IMR-90 (cell line): ENCODE data around the gene NDUFB11. TPM values are rescaled to one million over a fixed set of nuclear protein-coding genes. Genes with fewer than 3 reads are reported as not detected.

Source experiments
- ATAC-seq: fragments of 200-7000 bp; cut with Tn5 transposase; 2 replicates; pipeline ENCODE4 v1.9.1; 2020; ENCODE audit warnings: low read depth, mild to moderate bottlenecking, moderate library complexity
- BruUV-seq: library from RNA; stranded (reverse); fragments of 400-500 nt; replicated peaks from 2 replicates; lab custom pipeline; 2021; lab: Mats Ljungman, UMichigan
- CTCF ChIA-PET: fragments of 300-600 bp; formaldehyde crosslinking; extraction: SDS; loops from one replicate; lab custom pipeline; 2021; ENCODE audit warnings: antibody characterized with exemption; lab: Yijun Ruan, JAX
- POLR2A ChIA-PET: fragments of 300-600 bp; sonication (Branson Sonifier 250); formaldehyde crosslinking; loops from one replicate; lab custom pipeline; 2022; ENCODE audit warnings: antibody characterized with exemption; ENCODE audit not compliant: unreplicated experiment; lab: Charles Lee
- DNase-seq: peaks from one replicate; pipeline ENCODE4 v3.0.0; 2013
- H2AFZ ChIP-seq: replicated peaks from 2 replicates; pipeline ENCODE3; 2013; ENCODE audit warnings: low read length, mild to moderate bottlenecking; ENCODE audit not compliant: poor library complexity
- H2AK5ac ChIP-seq: 2 replicates; pipeline ENCODE4 v1.6.1; 2013; ENCODE audit warnings: low read depth, low read length, inconsistent platforms
- H2AK9ac ChIP-seq: replicated peaks from 2 replicates; pipeline ENCODE3; 2013; ENCODE audit warnings: mild to moderate bottlenecking, low read depth, low read length, moderate library complexity; ENCODE audit not compliant: poor library complexity
- H2BK120ac ChIP-seq: 2 replicates; pipeline ENCODE4 v1.6.1; 2013; ENCODE audit warnings: low read depth, low read length, inconsistent platforms
- H2BK15ac ChIP-seq: 3 replicates; pipeline ENCODE4 v1.6.1; 2013; ENCODE audit warnings: low read depth, low read length, inconsistent platforms
- H2BK20ac ChIP-seq: 2 replicates; pipeline ENCODE4 v1.6.1; 2013; ENCODE audit warnings: low read depth, mild to moderate bottlenecking, inconsistent platforms, low read length, moderate library complexity
- H2BK5ac ChIP-seq: 2 replicates; pipeline ENCODE4 v1.6.1; 2013; ENCODE audit warnings: mild to moderate bottlenecking, low read depth, low read length, inconsistent platforms; ENCODE audit not compliant: poor library complexity, severe bottlenecking
- H3K14ac ChIP-seq: replicated peaks from 2 replicates; pipeline ENCODE4 v1.6.1; 2013; ENCODE audit warnings: low read depth, low read length, inconsistent platforms
- H3K18ac ChIP-seq: 2 replicates; pipeline ENCODE4 v1.6.1; 2013; ENCODE audit warnings: low read depth, low read length, control low read depth
- H3K23ac ChIP-seq: 2 replicates; pipeline ENCODE4 v1.6.1; 2013; ENCODE audit warnings: low read depth, low read length, inconsistent platforms
- H3K27ac ChIP-seq: 2 replicates; pipeline ENCODE4 v1.5.1; 2013; ENCODE audit warnings: mild to moderate bottlenecking, control low read depth, low read length; ENCODE audit not compliant: insufficient read depth
- H3K27me3 ChIP-seq: 2 replicates; pipeline ENCODE4 v1.6.1; 2013; ENCODE audit warnings: low read length; ENCODE audit not compliant: control insufficient read depth, insufficient read depth
- H3K36me3 ChIP-seq: 2 replicates; pipeline ENCODE4 v1.6.1; 2013; ENCODE audit warnings: low read length, mixed read lengths; ENCODE audit not compliant: control insufficient read depth, insufficient read depth
- H3K4ac ChIP-seq: 2 replicates; pipeline ENCODE4 v1.6.1; 2013; ENCODE audit warnings: low read depth, low read length, inconsistent platforms
- H3K4me1 ChIP-seq: 2 replicates; pipeline ENCODE4 v1.6.1; 2013; ENCODE audit warnings: low read length, mixed read lengths; ENCODE audit not compliant: control insufficient read depth, insufficient read depth
- H3K4me2 ChIP-seq: 2 replicates; pipeline ENCODE4 v1.6.1; 2013; ENCODE audit warnings: low read depth, mild to moderate bottlenecking, control low read depth, low read length, moderate library complexity
- H3K4me3 ChIP-seq: 2 replicates; pipeline ENCODE4 v1.5.1; 2013; ENCODE audit warnings: low read depth, mild to moderate bottlenecking, control low read depth, low read length, moderate library complexity; ENCODE audit not compliant: insufficient read depth
- H3K56ac ChIP-seq: 2 replicates; pipeline ENCODE4 v1.6.1; 2013; ENCODE audit warnings: low read length, inconsistent platforms; ENCODE audit not compliant: insufficient read depth; ENCODE audit errors: extremely low read depth
- H3K79me1 ChIP-seq, 2 experiments: 2 replicates each; pipeline ENCODE4 v1.6.1; 2013; ENCODE audit warnings: low read length in 2 of 2, inconsistent platforms in 1 of 2, low read depth in 1 of 2
- H3K9ac ChIP-seq: 2 replicates; pipeline ENCODE4 v1.6.1; 2013; ENCODE audit warnings: low read depth, low read length, control low read depth
- H3K9me1 ChIP-seq: 2 replicates; pipeline ENCODE4 v1.6.1; 2013; ENCODE audit warnings: low read length, inconsistent platforms; ENCODE audit not compliant: insufficient read depth
- H3K9me3 ChIP-seq: 2 replicates; pipeline ENCODE4 v1.6.1; 2013; ENCODE audit warnings: low read length; ENCODE audit not compliant: control insufficient read depth, insufficient read depth
- H4K20me1 ChIP-seq: 2 replicates; pipeline ENCODE4 v1.6.1; 2013; ENCODE audit warnings: low read length, inconsistent platforms; ENCODE audit not compliant: insufficient read depth
- H4K5ac ChIP-seq: 2 replicates; pipeline ENCODE4 v1.6.1; 2013; ENCODE audit warnings: mild to moderate bottlenecking, low read depth, low read length, control low read depth
- H4K8ac ChIP-seq, 2 experiments: 2 replicates each; pipeline ENCODE4 v1.6.1; 2013; ENCODE audit warnings: low read depth in 2 of 2, low read length in 2 of 2, control low read depth in 1 of 2, inconsistent platforms in 1 of 2
- H4K91ac ChIP-seq: 2 replicates; pipeline ENCODE4 v1.6.1; 2013; ENCODE audit warnings: low read depth, low read length, inconsistent platforms; ENCODE audit not compliant: insufficient read depth
- CHD1 ChIP-seq: IDR thresholded peaks from 2 replicates; pipeline ENCODE4 v1.6.1; 2012; ENCODE audit warnings: low read depth, low read length, improper control_type of control experiment
- ELK1 ChIP-seq: fragments of 150-350 bp; IDR thresholded peaks from 2 replicates; pipeline ENCODE4 v1.6.1; 2016; ENCODE audit warnings: low read depth, mild to moderate bottlenecking, low read length, moderate library complexity, borderline replicate concordance
- MAZ ChIP-seq: IDR thresholded peaks from 2 replicates; pipeline ENCODE4 v1.6.1; 2012; ENCODE audit warnings: low read depth, mild to moderate bottlenecking, low read length, improper control_type of control experiment, moderate library complexity, borderline replicate concordance
- RAD21 ChIP-seq: IDR thresholded peaks from 2 replicates; pipeline ENCODE4 v1.6.1; 2012; ENCODE audit warnings: low read length, improper control_type of control experiment
- RCOR1 ChIP-seq: IDR thresholded peaks from 2 replicates; pipeline ENCODE4 v1.6.1; 2012; ENCODE audit warnings: mild to moderate bottlenecking, low read length, improper control_type of control experiment; ENCODE audit not compliant: insufficient replicate concordance
- RFX5 ChIP-seq: IDR thresholded peaks from 2 replicates; pipeline ENCODE4 v1.8.0; 2012; ENCODE audit warnings: low read depth, mild to moderate bottlenecking, low read length, moderate library complexity
- WGBS, 2 experiments: methylation state at CpG; one replicate each; pipeline versions ENCODE4 v1.1.5 to v1.1.7; 2013; ENCODE audit warnings: missing lambda C conversion rate in 2 of 2; ENCODE audit not compliant: insufficient read length in 1 of 2; ENCODE audit errors: extremely low coverage in 2 of 2; 5-methylcytosine and 5-hydroxymethylcytosine counted together
- dilution Hi-C: fragments of 300-500 bp; cut with HindIII; formaldehyde crosslinking; loops from one replicate; pipeline ENCODE4 v1.14.3; 2018; ENCODE audit warnings: low sequenced_read_pairs; ENCODE audit not compliant: unreplicated experiment
- in situ Hi-C: fragments of 300-500 bp; cut with MboI; formaldehyde crosslinking; loops from 3 replicates; pipeline ENCODE4 v1.14.3; 2019; ENCODE audit warnings: low sequenced_read_pairs, inconsistent platforms, mixed read lengths
- intact Hi-C: fragments of 100-400 bp; cut with micrococcal nuclease; formaldehyde crosslinking; loops from 2 replicates; pipeline ENCODE4 v1.10.0; 2022
- polyA plus RNA-seq, 3 experiments: library from polyadenylated mRNA; depleted of rRNA; stranded (reverse); fragments of >200 nt; gene quantifications; 2 replicates each; pipeline ENCODE4 v1.2.3, GENCODE V29; 2012; ENCODE audit warnings: low replicate concordance in 1 of 3
- total RNA-seq: library from RNA; depleted of rRNA; stranded (reverse); fragments of >200 nt; gene quantifications from 2 replicates; pipeline ENCODE4 v1.2.3, GENCODE V29; 2012

The NDUFB11 gene
- total and polyA plus RNA-seq, 2 of the 4 experiments (the other 2 are of a cell fraction): 17.0 to 58.3 TPM

GRCh38 chrX:47146936-47147859 is 2.7 kb upstream of the NDUFB11 start:
- Histone ChIP-seq H3K4ac (no peak overlapping the region), H2BK15ac (no peak overlapping the region), H3K14ac (no peak overlapping the region), H3K27me3 (peaks cover 4% of the 10 kb centered on the region; the same call in 1 of the 2 replicates), H4K5ac (no peak overlapping the region), H4K8ac (no peak overlapping the region), H3K9me1 (peaks cover 3% of the 10 kb centered on the region; the same call in 1 of the 2 replicates), H3K9me3 (no peaks in the 10 kb centered on the region), H2AK5ac (no peak overlapping the region), H2AFZ (no peak overlapping the region), H2BK120ac (no peak overlapping the region), H4K91ac (no peak overlapping the region), H3K56ac (no peak overlapping the region), H2BK5ac (no peak overlapping the region), H3K36me3 (peaks cover 7% of the 10 kb centered on the region; the same call in 1 of the 2 replicates), H3K23ac (no peak overlapping the region), H3K9ac (no peak overlapping the region), H3K4me1 (peaks cover 2% of the 10 kb centered on the region; the same call in 1 of the 2 replicates), H3K4me2 (peak overlapping the region; percentile 97; the same call in 1 of the 2 replicates), H3K18ac (no peak overlapping the region), H3K79me1 (peaks cover 3 to 15% of the 10 kb centered on the region in 2 experiments; a peak in 2 of 4 replicates), H2AK9ac (no peak overlapping the region), H2BK20ac (no peak overlapping the region), H3K27ac (no peak overlapping the region), H3K4me3 (no peak overlapping the region), H4K20me1 (peaks cover 37% of the 10 kb centered on the region)
- WGBS, 2 experiments: 100% methylated on average over 2 of the region's 12 CpGs; no CpG with 5 or more reads in 1 of the 2 experiments
- CTCF ChIA-PET: no interaction called here
- DNase-seq: no peak
- in situ Hi-C loops (no loop called here), dilution Hi-C loops (no loop called here), intact Hi-C loops (no loop called here)
- no TSS peak for BruUV-seq
- no peak for ATAC-seq
- TF ChIP-seq ELK1: no peak
- no peak for TF ChIP-seq CHD1
- no peak for TF ChIP-seq RFX5
- TF ChIP-seq MAZ: no peak
- TF ChIP-seq RAD21: no peak
- no peak for TF ChIP-seq RCOR1
- POLR2A ChIA-PET: no interaction called here
